Nephron (organoid): ENCODE measurements around the gene TNS1.
A peak's percentile ranks its signal among the peaks of the same experiment; 100 is the strongest.

Source experiments
- H3K27ac Mint-ChIP-seq, 3 experiments: 2 replicates each; pipeline ENCODE4 v1.8.0; 2020; ENCODE audit warnings: mixed read lengths in 3 of 3, mild to moderate bottlenecking in 2 of 3, moderate library complexity in 1 of 3
- H3K27me3 Mint-ChIP-seq: 2 replicates; pipeline ENCODE4 v1.8.0; 2021; ENCODE audit warnings: low read depth, mild to moderate bottlenecking, moderate library complexity, mixed read lengths
- H3K36me3 Mint-ChIP-seq: 2 replicates; pipeline ENCODE4 v1.8.0; 2020; ENCODE audit warnings: low read depth, mixed read lengths
- H3K4me1 Mint-ChIP-seq: 2 replicates; pipeline ENCODE4 v1.8.0; 2020; ENCODE audit warnings: mixed read lengths
- H3K4me3 Mint-ChIP-seq, 3 experiments: 2 replicates each; pipeline ENCODE4 v1.8.0; 2020; ENCODE audit warnings: mild to moderate bottlenecking in 3 of 3, mixed read lengths in 3 of 3, moderate library complexity in 2 of 3
- H3K9me3 Mint-ChIP-seq: 2 replicates; pipeline ENCODE4 v1.8.0; 2020; ENCODE audit warnings: mixed read lengths
- CTCF ChIP-seq, 3 experiments: fragments of 200-600 bp; sonication (generic); IDR thresholded peaks; one replicate each; pipeline ENCODE4 v1.5.0; 2021; ENCODE audit warnings: antibody characterized with exemption in 3 of 3; ENCODE audit not compliant: unreplicated experiment in 3 of 3

TNS1 gene

GRCh38 chr2:218006741-218007140 lies 3.9 kb upstream of the TNS1 start:
- H3K9me3 Mint-ChIP-seq = no peaks in the 10 kb centered on the region
- H3K36me3 Mint-ChIP-seq = no peaks in the 10 kb centered on the region
- peaks cover 59% of the 10 kb centered on the region for H3K4me1 Mint-ChIP-seq
- H3K4me3 Mint-ChIP-seq = no peak overlapping the region
- H3K27me3 Mint-ChIP-seq = peaks cover 53% of the 10 kb centered on the region
- H3K27ac Mint-ChIP-seq = peak overlapping the region in 2 of 3 experiments; percentile 26 to 99
- TF ChIP-seq CTCF (IDR thresholded peaks at IDR 0.05; ENCODE audit: unreplicated experiment in 3 of 3) = no peak

- Mint-ChIP-seq H3K9me3 (no peaks in the 10 kb centered on the region), H3K27me3 (peaks cover 43% of the 10 kb centered on the region), H3K27ac (peak overlapping the region; percentile 11 to 99 (median 83))
These were observed 2.7 kb upstream of the TNS1 start for GRCh38 chr2:218005486-218005885.

GRCh38 chr2:218005028-218005427 lies 2.2 kb upstream of the TNS1 start:
- Mint-ChIP-seq H3K36me3 (no peaks in the 10 kb centered on the region), H3K4me1 (peaks cover 60% of the 10 kb centered on the region), H3K9me3 (no peaks in the 10 kb centered on the region), H3K27ac (peak overlapping the region; percentile 98 to 99 (median 98)), H3K27me3 (peaks cover 43% of the 10 kb centered on the region), H3K4me3 (peak overlapping the region in 1 of 3 experiments; percentile 81)
- TF ChIP-seq CTCF (IDR thresholded peaks at IDR 0.05; ENCODE audit: unreplicated experiment in 3 of 3) = no peak

More at GRCh38 chr2:218005486-218005885, 2.7 kb upstream of the TNS1 start:
- Mint-ChIP-seq H3K4me3 (peak overlapping the region in 2 of 3 experiments; percentile 11 to 22), H3K36me3 (no peaks in the 10 kb centered on the region), H3K4me1 (peaks cover 56% of the 10 kb centered on the region)
- TF ChIP-seq CTCF (IDR thresholded peaks at IDR 0.05; ENCODE audit: unreplicated experiment in 3 of 3) = no peak

DNA sequence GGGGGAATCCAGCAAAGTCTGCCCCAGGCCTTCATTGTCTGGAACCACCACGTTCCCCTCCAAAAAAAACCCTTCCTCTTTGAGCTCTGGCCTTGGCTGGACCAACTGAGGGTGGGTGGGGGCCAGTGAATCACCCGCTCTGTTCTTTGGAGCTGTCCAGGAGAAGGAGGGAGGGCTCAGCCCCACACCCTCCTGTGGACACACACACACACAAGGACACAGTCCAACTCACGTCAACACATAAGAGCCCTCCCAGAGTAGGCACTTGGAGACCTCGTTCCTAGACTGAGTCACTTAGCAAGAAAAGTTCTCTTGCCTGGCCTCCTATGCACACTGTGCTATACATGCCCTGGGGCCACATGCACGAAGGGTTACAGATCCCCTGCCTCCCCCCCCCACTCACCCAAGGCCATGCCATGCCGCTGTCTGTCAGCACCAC lies 1.2 kb upstream of the TNS1 start:
- no peaks in the 10 kb centered on the region for H3K36me3 Mint-ChIP-seq
- no peak for TF ChIP-seq CTCF (IDR thresholded peaks at IDR 0.05; ENCODE audit: unreplicated experiment in 3 of 3)
- H3K4me3 Mint-ChIP-seq = peak overlapping the region; percentile 64 to 81 (median 75)
- H3K27me3 Mint-ChIP-seq = peaks cover 33% of the 10 kb centered on the region
- no peaks in the 10 kb centered on the region for H3K9me3 Mint-ChIP-seq
- H3K27ac Mint-ChIP-seq = peak overlapping the region; percentile 98 to 99 (median 98)
- peaks cover 66% of the 10 kb centered on the region for H3K4me1 Mint-ChIP-seq

DNA sequence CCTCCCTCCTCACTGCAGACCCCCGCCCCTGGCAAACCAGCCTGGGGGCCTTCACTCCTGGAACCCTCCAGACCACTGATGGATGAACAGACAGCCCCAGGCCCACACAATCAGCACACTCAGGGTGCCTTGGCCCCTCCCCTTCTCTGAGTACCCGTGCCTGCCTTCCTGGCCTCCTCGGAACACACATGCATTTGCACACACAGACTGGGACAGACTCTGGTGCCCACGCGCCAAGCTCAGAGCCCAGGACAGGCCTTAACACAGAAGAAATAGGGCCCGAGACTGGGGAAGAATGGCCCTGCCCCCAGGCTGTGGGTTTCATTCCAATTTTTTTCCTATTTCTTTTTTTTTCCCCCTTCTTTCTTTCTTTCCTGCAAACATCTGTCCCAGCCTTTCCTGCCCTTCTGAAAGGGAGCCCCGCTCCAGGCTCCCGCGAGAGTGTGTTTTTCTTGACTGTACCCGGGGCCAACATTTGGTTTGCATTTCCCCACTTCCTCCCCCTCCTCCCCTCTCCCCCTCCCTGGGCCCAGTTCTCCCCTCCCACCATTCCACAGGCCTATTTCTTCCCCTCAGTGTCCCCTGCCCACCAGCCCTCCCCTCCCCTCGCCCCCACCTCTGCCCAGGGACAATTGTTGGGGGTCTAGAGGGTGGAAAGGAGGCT lies 618 bp upstream of the TNS1 start:
- no peaks in the 10 kb centered on the region for H3K9me3 Mint-ChIP-seq
- peak overlapping the region; percentile 98 to 99 (median 98) for H3K27ac Mint-ChIP-seq
- H3K36me3 Mint-ChIP-seq = no peaks in the 10 kb centered on the region
- peak overlapping the region; percentile 83 to 88 (median 86) for H3K4me3 Mint-ChIP-seq
- TF ChIP-seq CTCF (IDR thresholded peaks at IDR 0.05; ENCODE audit: unreplicated experiment in 3 of 3) = no peak
- peaks cover 28% of the 10 kb centered on the region for H3K27me3 Mint-ChIP-seq
- H3K4me1 Mint-ChIP-seq = peaks cover 62% of the 10 kb centered on the region
